Upper lobe of left lung (tissue), 6 donors: Measurements from ENCODE around the gene ASIC5. TPM values are rescaled to one million over a fixed set of nuclear protein-coding genes. Genes with fewer than 3 reads are reported as not detected.

Experiments used
- ATAC-seq, 2 donors: fragments of 200-7000 bp; cut with Tn5 transposase; one replicate each; pipeline ENCODE4 v1.9.1; 2022; ENCODE audit warnings: mild to moderate bottlenecking in 2 of 2, moderate library complexity in 2 of 2; ENCODE audit not compliant: low FRiP score in 2 of 2
- DNase-seq, 2 donors: peaks; one replicate each; pipeline ENCODE4 v3.0.0-alpha.2; 2019 to 2020
- H3K27ac ChIP-seq, 4 donors: fragments of 200-600 bp; sonication (generic); one replicate each; pipeline ENCODE4 v1.5.1; 2016 to 2019
- H3K27me3 ChIP-seq, 4 donors: fragments of 200-600 bp; sonication (generic); one replicate each; pipeline ENCODE4 v1.5.1; 2017 to 2019
- H3K36me3 ChIP-seq, 4 donors: fragments of 200-600 bp; sonication (generic); one replicate each; pipeline ENCODE4 v1.5.1; 2016 to 2019
- H3K4me1 ChIP-seq, 4 donors: fragments of 200-600 bp; sonication (generic); one replicate each; pipeline ENCODE4 v1.5.1; 2018 to 2019
- H3K4me3 ChIP-seq, 4 donors: fragments of 200-600 bp; sonication (generic); one replicate each; pipeline ENCODE4 v1.5.1; 2017 to 2019; ENCODE audit warnings: mild to moderate bottlenecking in 2 of 4, moderate library complexity in 1 of 4
- H3K9me3 ChIP-seq, 4 donors: fragments of 200-600 bp; sonication (generic); one replicate each; pipeline ENCODE4 v1.5.1; 2018 to 2019
- CTCF ChIP-seq, 6 experiments: fragments of 450-650 bp in 4 of 6; fragments of 200-600 bp in 2 of 6; sonication (generic) in 2 of 6; IDR thresholded peaks; one replicate each; pipeline ENCODE4 v1.5.1; 2016 to 2019; ENCODE audit warnings: antibody characterized with exemption in 6 of 6
- EP300 ChIP-seq, 4 donors: sonication (generic); formaldehyde crosslinking; IDR thresholded peaks; one replicate each; pipeline ENCODE4 v1.5.1; 2017; ENCODE audit warnings: antibody characterized with exemption in 4 of 4, control low read depth in 2 of 4
- POLR2A ChIP-seq, 4 donors: fragments of 450-650 bp; IDR thresholded peaks; one replicate each; pipeline ENCODE4 v1.5.1; 2016 to 2017; ENCODE audit warnings: antibody characterized with exemption in 4 of 4, mild to moderate bottlenecking in 2 of 4
- POLR2AphosphoS5 ChIP-seq, 2 donors: sonication (generic); formaldehyde crosslinking; IDR thresholded peaks; one replicate each; pipeline ENCODE4 v1.5.1; 2017; ENCODE audit warnings: antibody characterized with exemption in 2 of 2
- WGBS, 2 donors: methylation state at CpG; one replicate each; pipeline ENCODE4 v1.1.5; 2017 to 2018; 5-methylcytosine and 5-hydroxymethylcytosine counted together
- total RNA-seq, 6 donors: library from RNA; depleted of rRNA in 4 of 6; stranded (reverse); fragments of >200 nt in 4 of 6; gene quantifications; one replicate each; pipeline versions ENCODE4 v1.1.0 to v1.2.1, GENCODE V29; 2016 to 2021
- donor health status: DM: no; HTN: no; CAD: no; lungs with moderate emphysema.
- donor health status: DM: no; HTN: yes; CAD: no; lungs with severe emphysema.

The ASIC5 gene
- total RNA-seq, 6 donors from 2014 or later = not detected

- H3K36me3 ChIP-seq = no peaks in the 10 kb centered on the region
- DNase-seq = no peak
- no peak overlapping the region for H3K4me3 ChIP-seq
- ATAC-seq = no peak
- WGBS, 2 donors = 50 to 54% methylated on average over 6 of the region's 6 CpGs
- H3K9me3 ChIP-seq = no peaks in the 10 kb centered on the region
- peaks cover 0 to 2% (median 0%) of the 10 kb centered on the region in 4 donors for H3K4me1 ChIP-seq
- H3K27ac ChIP-seq = no peak overlapping the region
- no peak for TF ChIP-seq CTCF (IDR thresholded peaks at IDR 0.05)
- no peak for TF ChIP-seq EP300 (IDR thresholded peaks at IDR 0.05)
- TF ChIP-seq POLR2AphosphoS5 (IDR thresholded peaks at IDR 0.05) = no peak
- TF ChIP-seq POLR2A (IDR thresholded peaks at IDR 0.05) = no peak
- no peaks in the 10 kb centered on the region for H3K27me3 ChIP-seq
Measured at GRCh38 chr4:155885666-155886065, 19.6 kb upstream of the ASIC5 start.

GRCh38 chr4:155883895-155884294 lies 17.8 kb upstream of the ASIC5 start:
- DNase-seq (no peak), ATAC-seq (no peak)
- Histone ChIP-seq H3K27ac (no peak overlapping the region), H3K9me3 (no peaks in the 10 kb centered on the region), H3K27me3 (no peaks in the 10 kb centered on the region), H3K36me3 (no peaks in the 10 kb centered on the region), H3K4me3 (no peak overlapping the region), H3K4me1 (no peaks in the 10 kb centered on the region)
- TF ChIP-seq EP300 (IDR thresholded peaks at IDR 0.05) = no peak
- no peak for TF ChIP-seq CTCF (IDR thresholded peaks at IDR 0.05)
- no peak for TF ChIP-seq POLR2A (IDR thresholded peaks at IDR 0.05)
- TF ChIP-seq POLR2AphosphoS5 (IDR thresholded peaks at IDR 0.05) = no peak
- WGBS, 2 donors = 75 to 78% methylated on average over 3 of the region's 3 CpGs

GRCh38 chr4:155881555-155881954 lies 15.5 kb upstream of the ASIC5 start:
- Histone ChIP-seq H3K27ac (no peak overlapping the region), H3K4me1 (no peaks in the 10 kb centered on the region), H3K4me3 (no peak overlapping the region), H3K27me3 (no peaks in the 10 kb centered on the region), H3K36me3 (no peaks in the 10 kb centered on the region), H3K9me3 (no peaks in the 10 kb centered on the region)
- WGBS, 2 donors = 39 to 64% methylated on average over 1 of the region's 1 CpG
- ATAC-seq = no peak
- no peak for DNase-seq
- TF ChIP-seq POLR2AphosphoS5 (IDR thresholded peaks at IDR 0.05) (no peak), CTCF (IDR thresholded peaks at IDR 0.05) (no peak), POLR2A (IDR thresholded peaks at IDR 0.05) (no peak), EP300 (IDR thresholded peaks at IDR 0.05) (no peak)

- H3K27me3 ChIP-seq = no peaks in the 10 kb centered on the region
- no peaks in the 10 kb centered on the region for H3K4me1 ChIP-seq
- peaks cover 0 to 8% (median 0%) of the 10 kb centered on the region in 4 donors for H3K9me3 ChIP-seq
- no peaks in the 10 kb centered on the region for H3K36me3 ChIP-seq
- no peak overlapping the region for H3K4me3 ChIP-seq
- ATAC-seq (no peak), DNase-seq (no peak)
- TF ChIP-seq POLR2A (IDR thresholded peaks at IDR 0.05) (no peak), POLR2AphosphoS5 (IDR thresholded peaks at IDR 0.05) (no peak), CTCF (IDR thresholded peaks at IDR 0.05) (no peak), EP300 (IDR thresholded peaks at IDR 0.05) (no peak)
- H3K27ac ChIP-seq = no peak overlapping the region
Measured at GRCh38 chr4:155879767-155880166, 13.7 kb upstream of the ASIC5 start.

GRCh38 chr4:155878611-155879010 lies 12.5 kb upstream of the ASIC5 start:
- Histone ChIP-seq H3K36me3 (no peaks in the 10 kb centered on the region), H3K27ac (no peak overlapping the region), H3K4me1 (no peaks in the 10 kb centered on the region), H3K9me3 (peaks cover 0 to 8% (median 0%) of the 10 kb centered on the region in 4 donors), H3K4me3 (no peak overlapping the region), H3K27me3 (no peaks in the 10 kb centered on the region)
- no peak for TF ChIP-seq POLR2AphosphoS5 (IDR thresholded peaks at IDR 0.05)
- TF ChIP-seq CTCF (IDR thresholded peaks at IDR 0.05) = no peak
- TF ChIP-seq EP300 (IDR thresholded peaks at IDR 0.05) = no peak
- no peak for TF ChIP-seq POLR2A (IDR thresholded peaks at IDR 0.05)
- WGBS, 2 donors = 31 to 41% methylated on average over 2 of the region's 2 CpGs
- ATAC-seq = no peak
- no peak for DNase-seq
